Measurements from ENCODE around the gene EVI5L.
"Not testable (repeated sequence)": the region's sequence is repeated elsewhere in the genome, so short reads cannot be mapped to it uniquely, and the experiment has no call there.

The EVI5L gene

DNA sequence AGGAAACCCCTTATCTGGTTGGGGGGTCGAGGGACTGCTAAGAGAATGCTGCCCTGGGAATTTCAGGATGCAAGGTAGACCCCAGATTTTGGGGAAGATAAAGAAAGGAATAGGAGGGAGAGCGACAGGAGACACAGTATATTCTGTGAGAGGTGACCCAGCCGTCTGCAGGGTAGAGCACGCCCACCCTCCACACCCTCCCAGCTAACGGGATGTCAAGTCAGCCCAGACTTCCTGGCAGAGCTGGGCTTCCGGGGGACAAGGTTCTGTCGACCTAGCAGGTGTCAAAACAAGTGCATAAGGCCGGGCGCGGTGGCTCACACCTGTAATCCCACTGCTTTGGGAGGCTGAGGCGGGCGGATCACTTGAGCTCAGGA, 44.9 kb downstream of the EVI5L start:
- no peak for DNase-seq

DNA sequence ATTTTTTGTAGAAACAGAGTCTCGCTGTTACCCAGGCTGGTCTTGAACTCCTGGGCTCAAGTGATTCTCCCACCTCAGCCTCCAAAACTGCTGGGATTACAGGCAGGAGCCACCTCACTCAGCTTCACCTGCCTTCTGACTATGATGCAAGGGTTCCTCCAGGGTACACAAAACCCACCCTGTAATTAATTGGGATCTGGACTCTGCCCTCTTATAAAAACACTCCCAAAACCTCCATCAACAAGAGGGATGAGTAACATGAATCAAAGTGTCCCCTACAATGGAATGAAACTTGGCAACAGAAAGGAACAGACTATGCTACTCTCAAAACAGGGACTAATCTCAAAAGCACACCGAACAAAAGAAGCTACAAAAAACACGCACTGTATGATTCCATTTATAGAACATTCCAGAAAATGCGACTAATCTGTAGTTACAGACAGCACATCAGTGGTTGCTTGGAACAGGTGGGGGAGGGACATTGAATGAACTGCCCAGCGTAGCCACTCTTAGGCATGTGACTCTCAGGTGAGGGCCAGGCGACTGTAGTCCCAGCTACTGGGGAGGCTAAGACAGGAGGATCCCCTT, 47.3 kb downstream of the EVI5L start:
- no peak for DNase-seq

DNA sequence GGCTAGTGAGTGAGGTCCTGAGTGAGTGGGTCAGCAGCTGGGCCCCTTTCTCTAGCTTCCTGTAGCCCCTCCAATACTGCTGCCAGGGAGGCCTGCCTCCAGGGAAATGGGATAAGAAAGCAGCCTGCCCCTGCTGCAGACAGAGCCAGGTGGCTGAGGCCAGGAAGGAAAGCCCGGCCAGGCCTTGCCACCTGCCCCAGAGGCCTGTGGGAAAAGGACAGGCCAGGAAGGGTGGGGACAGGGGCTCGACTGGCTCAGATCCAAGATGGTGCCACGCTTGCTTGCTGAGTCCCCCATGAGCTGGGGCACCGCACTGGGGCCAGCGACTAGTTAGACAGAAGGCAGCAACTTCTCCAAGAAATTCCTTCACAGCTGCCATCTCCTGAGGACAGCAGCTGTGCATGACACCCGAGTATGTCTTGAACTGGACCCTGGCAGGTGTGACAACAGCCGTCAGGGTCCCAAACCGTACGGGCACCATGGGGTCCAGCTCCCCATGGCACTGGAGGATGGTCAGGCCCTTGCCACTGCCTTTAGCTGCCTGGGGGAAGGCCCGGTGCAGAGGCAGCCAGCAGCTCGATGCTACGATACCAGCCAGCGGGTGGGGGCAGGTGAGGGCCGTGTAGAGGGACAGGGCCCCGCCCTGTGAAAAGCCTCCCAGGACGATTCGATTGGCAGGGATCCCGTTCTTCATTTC, 49.2 kb downstream of the EVI5L start:
- DNase-seq: no peak

DNA sequence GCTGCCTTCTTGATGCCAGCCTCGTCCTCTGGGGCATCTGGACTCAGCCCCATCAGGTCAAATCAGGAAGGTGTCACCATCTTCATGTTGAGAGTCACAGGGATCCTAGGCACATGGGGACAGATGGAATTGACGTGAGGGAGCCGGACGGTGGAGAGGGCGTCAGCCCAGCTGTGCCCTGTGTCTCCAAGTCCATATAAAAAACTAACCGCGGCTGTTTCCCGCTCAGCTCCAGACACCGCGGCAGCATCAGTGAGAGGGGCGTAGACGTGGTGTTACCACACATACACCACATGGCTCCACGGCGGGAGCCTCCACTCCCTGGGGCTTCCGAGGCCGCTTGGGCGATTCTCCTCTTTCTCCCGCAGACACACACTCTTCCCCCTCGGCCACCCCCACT, 49.8 kb downstream of the EVI5L start:
- DNase-seq: no peak

DNA sequence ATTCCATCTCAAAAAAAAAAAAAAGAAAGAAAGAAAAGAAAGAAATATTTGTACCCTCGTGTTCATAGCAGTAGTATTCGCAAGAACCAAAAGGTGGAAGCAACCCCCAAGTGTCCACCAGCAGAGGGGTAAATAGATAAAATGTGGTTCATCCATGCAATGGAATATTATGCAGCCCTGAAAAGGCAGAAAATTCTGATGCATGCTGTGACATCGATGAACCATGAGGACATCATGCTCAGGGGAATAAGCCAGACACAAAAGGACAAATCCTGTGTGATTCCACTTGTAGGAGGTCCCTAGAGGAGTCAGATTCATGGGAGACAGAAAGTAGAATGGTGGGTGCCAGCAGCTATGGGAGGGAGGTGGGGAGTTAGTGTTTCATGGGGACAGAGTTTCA, 51.9 kb downstream of the EVI5L start:
- DNase-seq: no peak

DNA sequence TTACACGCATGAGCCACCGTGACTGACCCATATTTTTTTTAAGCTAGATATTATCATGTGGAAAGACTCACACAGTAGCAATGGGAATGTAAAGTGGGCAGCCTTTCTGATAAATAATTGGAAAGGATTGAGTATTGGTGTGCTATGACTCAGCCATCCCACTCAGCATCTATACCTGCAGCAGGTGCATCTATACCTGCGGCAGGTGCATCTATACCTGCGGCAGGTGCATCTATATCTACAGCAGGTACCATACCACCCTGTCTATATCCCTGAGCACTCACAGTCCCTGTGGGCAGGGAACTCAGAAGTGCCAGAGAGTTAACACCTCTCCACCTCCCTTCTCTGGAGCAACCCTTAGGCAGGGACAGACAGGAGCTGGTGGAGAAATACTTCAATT, 53.1 kb downstream of the EVI5L start:
- no peak for DNase-seq

DNA sequence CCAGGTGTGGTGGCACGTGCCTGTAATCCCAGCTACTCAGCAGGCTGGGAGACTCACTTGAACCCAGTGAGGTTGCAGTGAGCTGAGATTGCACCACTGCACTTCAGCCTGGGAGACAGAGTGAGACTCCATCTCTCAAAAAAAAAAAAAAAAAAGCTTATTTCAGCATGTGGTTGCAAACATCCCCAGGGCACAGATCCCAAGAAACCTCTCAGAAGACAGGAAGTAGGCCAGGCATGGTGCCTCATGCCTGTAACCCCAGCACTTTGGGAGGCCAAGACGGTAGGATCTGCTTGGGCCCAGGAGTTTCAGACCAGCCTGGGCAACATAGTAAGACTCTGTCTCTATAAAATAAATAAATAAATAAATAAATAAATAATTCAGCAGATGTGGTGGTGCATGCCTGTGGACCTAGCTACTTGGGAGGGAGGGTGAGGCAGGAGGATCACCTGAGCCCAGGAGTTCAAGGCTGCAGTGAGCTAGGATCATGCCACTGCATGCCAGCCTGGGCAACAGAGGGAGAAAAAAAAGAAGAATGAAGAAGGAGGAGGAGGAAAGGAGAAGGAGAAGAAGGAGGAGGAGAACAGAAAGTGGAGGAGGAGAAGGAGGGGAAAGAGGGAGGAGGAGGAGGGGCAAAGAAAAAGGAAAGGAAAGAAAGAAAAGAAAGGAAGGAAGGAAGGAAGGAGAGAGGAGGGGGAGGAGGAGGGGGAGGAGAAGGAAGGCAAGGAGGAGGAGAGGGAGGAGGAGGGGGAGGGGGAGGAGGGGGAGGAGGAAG, 54.0 kb downstream of the EVI5L start:
- DNase-seq: no peak

DNA sequence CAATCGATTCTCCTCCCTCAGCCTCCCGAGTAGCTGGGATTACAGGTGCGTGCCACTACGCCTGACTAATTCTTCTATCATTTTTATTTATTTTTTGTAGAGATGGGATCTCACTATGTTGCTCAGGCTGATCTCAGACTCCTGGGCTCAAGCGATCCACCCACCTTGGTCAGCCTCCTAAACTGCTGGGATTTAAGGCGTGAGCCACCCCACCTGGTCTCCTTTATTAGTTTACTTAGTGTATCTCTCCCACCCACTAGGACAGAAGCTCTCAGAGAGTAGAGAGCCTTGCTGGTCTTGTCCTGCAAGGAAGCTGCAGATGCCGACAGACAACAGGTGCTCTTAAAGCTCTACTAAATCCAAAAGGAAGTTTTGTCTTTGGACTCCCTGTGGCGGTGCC, 55.8 kb downstream of the EVI5L start:
- DNase-seq: no peak

DNA sequence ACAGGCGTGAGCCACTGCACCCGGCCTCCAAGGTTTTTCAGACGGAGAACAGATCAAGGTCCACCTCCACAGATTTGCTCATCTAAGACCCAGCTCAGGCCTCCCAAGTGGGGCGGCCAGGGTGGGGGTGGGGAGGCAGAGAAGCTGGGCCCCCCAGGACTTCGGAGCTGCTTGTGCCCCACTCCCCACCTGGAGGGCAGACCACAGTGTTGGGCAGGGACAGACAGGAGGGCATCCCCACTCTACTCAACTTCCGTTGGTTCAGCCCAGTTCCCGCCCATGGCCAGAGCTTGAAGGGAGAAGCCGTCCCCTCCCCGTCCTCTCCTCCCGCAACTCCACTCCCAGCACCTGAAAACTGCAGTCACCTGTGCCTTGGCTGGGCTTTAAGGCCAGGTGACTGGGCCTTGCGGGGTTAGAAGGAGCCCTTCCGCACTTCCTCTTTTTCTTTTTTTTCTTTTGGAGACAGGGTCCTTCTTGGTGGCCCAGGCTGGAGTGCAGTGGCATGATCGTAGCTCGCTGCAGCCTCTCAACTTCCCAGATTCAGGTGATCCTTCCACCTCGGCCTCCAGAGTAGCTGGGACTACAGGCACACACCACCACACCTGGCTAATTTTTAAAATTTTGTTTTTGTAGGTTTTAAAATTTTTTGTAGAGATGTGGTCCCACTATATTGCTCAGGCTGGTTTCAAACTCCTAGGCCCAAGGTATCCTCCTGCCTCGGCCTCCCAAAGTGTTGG, 57.6 kb downstream of the EVI5L start:
- no peak for DNase-seq

DNA sequence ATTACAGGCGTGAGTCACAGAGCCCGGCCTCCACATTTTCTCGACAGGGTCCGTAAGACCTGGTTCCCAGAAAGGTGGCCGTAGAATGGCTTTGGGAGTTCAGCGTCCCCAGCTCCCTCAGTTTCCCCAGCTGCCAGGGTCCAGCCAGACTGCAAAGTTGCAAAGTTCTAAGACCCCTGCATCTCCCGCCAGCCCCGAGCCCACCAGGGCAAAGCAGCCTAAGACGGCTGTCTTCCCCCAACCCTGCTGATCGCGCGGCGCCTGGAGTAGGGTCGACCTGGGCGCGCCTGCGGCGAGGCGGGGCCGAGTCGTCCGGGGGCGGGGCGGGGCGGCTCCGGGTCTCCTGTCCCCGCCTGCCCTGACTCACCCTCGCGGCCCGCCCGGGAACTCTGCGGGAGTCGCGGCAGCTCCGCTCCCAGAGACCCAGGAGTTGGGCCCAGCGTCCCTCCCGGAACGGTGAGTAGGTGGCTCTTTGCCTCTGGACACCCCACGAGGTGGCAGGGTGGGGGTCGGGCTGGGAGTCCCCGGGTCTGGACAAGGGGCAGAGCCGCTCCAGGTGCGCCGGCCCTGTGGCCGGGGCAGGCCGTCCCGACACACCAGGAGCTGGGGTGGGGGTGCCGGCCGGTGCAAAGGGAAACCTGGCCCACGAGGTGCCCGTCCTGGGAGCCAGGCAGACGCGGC, 58.3 kb downstream of the EVI5L start, which contains the start of gene LRRC8E:
Gene LRRC8E (plus strand): TSS at position 366 of the 681 bp plus-strand sequence. CDS start 7,094 bp downstream, outside the sequence.
- DNase-seq: peak; percentile 18

DNA sequence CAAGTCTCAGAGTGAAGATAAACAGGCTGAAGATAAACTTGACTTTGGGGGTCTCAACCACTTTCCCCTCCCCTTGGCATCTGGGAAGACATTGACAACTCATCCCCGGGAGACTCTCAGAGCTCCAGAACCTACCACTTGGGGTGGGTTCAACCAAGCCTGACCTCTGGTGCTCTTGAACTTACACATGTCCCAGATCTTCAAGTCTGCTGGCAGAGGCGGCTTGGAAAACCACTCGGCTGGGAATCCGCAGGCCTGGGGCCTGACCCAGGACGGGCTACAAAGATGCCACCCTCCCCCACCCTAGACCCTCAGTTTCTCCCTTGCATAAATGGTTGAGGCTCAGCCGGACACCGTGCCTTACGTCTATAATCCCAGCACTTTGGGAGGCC, 58.8 kb downstream of the EVI5L start:
- DNase-seq: no peak

DNA sequence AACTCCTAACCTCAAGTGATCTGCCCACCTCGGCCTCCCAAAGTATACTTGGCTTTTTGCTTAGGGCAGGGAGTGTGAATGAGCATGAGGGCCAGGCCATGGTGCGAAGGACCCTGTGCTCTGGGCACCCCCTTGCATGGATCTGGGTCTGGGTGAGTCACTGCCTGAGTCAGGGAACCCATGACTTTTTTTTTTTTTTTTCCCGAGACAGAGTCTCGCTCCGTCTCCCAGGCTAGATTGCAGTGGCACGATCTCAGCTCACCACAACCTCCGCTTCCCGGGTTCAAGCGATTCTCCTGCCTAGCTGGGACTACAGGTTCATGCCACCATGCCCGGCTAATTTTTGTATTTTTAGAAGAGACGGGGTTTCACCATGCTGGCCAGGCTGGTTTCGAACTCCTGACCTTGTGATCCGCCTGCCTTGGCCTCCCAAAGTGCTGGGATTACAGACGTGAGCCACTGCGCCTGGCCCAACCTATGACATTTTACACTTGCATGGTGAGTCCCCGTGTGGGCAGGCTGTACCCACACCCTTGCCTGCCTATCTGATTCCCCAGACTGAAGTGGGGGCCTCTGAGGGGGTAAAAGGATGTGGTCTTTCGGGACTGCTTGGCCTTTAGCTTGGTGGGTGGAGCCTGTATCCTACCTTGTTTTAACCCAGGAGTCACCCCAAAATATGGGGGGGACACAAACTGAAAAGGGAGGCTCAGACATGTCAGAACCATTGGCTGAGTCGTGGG, 63.5 kb downstream of the EVI5L start:
- DNase-seq: not testable (repeated sequence)

DNA sequence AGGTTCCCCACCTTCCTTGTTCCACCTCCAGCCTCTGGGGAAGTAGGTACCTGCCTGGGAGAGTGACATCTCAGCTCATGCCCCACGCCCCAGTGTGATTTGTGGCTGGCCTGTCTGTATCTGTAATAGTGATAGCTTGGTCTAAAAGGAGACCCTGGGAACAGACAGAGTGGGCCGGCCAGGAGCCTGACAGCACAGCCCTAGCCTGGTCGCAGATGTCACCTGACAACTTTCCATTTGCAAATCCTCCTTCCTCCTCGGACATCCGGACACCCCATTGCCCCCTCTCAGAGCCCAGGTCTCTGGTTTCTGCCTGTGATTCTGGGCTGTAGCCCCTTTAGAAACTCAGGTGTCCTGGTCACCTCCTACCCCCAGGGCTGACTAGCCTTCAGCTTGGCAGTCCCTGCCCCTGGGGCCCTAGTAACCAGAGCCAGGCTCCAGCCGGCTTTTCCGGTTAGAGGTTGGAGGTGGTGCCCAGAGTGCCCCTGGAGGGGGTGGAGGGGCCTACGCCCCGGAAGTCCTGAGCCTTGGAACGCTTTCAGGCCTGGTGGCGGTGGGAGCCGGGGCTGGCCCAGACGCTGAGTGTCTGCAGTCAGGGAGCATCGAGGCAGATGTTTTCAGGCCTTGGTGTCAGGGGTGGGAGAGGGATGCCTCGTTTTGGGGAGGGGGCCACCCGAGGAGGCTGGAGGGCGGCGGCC, 64.7 kb downstream of the EVI5L start:
- DNase-seq: no peak

DNA sequence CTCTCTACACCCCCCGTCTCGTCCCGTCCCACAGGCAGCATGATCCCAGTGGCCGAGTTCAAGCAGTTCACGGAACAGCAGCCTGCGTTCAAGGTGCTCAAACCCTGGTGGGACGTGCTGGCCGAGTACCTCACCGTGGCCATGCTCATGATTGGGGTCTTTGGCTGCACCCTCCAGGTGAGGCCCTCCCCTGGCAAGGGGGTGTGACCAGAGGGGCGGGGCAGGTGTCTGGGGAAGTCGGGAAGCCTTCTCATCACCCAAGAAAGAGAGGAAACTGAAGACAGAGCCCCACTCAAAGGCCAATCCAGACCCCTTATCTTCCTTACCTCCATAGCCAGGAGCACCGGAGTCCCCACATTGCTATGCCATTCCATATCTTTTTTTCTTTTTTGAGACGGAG, 65.5 kb downstream of the EVI5L start:
- no peak for DNase-seq

DNA sequence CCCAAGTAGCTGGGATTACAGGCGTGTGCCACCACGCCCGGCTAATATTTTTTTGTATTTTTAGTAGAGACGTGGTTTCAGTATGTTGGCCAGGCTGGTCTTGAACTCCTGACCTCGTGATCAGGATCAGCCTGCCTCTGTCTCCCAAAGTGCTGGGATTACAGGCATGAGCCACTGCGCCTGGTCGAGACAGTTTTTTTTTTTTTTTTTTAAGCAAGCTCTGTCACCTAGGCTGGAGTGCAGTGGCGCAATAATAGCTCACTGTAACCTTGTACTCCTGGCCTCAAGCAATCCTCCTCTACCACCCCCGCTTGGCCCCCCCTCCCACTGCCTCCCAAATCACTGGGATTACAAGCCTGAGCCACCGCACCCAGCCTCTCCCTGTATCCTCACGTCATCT, 67.3 kb downstream of the EVI5L start:
- no peak for DNase-seq

DNA sequence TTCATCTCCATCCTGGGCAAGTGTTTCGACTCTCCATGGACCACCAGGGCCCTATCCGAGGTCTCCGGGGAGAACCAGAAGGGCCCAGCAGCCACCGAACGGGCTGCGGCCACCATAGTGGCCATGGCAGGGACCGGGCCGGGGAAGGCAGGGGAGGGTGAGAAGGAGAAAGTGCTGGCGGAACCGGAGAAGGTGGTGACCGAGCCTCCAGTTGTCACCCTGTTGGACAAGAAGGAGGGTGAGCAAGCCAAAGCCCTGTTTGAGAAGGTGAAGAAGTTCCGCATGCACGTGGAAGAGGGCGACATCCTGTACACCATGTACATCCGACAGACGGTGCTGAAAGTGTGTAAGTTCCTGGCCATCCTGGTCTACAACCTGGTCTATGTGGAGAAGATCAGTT, 68.9 kb downstream of the EVI5L start:
- no peak for DNase-seq

DNA sequence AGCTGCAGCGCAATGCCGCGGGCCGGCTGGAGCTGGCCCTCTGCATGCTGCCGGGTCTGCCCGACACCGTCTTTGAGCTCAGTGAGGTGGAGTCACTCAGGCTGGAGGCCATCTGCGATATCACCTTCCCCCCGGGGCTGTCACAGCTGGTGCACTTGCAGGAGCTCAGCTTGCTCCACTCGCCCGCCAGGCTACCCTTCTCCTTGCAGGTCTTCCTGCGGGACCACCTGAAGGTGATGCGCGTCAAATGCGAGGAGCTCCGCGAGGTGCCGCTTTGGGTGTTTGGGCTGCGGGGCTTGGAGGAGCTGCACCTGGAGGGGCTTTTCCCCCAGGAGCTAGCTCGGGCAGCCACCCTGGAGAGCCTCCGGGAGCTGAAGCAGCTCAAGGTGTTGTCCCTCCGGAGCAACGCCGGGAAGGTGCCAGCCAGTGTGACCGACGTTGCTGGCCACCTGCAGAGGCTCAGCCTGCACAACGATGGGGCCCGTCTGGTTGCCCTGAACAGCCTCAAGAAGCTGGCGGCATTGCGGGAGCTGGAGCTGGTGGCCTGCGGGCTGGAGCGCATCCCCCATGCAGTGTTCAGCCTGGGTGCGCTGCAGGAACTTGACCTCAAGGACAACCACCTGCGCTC, 69.8 kb downstream of the EVI5L start:
- DNase-seq: no peak

DNA sequence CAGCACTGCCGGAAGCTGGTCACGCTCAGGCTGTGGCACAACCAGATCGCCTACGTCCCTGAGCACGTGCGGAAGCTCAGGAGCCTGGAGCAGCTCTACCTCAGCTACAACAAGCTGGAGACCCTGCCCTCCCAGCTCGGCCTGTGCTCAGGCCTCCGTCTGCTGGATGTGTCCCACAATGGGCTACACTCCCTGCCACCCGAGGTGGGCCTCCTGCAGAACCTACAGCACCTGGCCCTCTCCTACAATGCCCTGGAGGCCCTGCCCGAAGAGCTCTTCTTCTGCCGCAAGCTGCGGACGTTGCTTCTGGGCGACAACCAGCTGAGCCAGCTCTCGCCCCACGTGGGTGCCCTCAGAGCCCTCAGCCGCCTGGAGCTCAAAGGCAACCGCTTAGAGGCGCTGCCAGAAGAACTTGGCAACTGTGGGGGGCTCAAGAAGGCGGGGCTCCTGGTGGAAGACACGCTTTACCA, 70.4 kb downstream of the EVI5L start:
- DNase-seq: no peak

DNA sequence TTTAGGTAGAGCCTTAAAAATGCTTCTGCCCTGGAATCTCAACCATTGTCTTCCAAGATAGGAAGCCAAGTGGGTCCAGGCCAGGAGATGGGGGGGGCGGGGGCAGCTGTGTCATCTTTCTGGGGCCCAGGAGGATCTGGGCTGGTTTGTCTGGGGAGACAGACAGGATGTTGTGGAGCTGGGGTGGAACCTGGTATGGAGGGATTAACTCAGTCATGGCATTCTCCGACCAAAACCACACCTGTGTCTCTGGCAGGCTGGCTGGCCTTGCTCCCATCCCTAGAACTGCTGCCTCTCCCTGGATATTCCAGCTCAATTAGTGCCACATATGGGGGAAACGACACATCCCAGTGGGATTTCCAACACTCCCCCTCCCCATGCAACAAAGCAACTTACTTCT, 70.9 kb downstream of the EVI5L start:
- no peak for DNase-seq

DNA sequence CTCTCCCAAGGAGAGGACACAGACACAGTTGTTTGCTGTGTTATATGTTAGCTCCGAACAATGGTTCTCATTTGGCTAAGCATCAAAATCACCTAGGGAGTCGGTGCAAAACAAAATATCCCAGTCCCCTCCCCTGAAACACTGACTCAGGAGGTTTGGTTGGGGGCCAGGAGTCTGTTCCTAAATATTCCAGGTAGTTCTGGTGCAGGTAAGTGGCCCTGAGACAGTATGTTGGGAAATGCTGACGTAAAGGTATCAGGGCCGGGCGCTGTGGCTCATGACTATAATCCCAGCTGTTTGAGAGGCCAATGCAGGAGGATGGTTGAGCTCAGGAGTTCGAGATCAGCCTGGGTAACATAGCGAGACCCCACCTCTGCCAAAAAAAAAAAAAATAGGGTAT, 71.3 kb downstream of the EVI5L start:
- DNase-seq: no peak

DNA sequence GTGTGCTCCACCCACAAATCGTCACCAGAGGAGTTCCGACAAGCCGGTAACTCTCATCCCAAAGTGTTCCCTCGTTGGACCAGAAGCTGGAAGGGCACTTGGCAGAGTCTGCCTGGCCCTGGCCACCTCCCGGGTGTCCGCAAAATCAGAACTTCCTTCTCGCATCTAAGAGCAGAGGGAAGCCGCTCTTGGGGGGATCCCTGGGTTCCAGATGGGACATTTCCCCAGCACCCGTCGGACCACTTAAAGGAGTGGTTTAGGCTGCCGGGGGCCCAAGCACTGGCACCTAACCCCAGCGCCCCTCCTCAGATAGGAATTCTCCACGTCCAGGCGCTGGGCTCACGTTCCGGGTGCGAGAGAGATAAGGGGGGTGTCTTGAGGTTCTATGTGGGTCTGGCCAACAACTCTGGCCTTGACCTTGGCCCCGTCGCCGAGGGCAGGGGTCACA, 72.8 kb downstream of the EVI5L start:
- no peak for DNase-seq

All from stimulated activated naive CD4-positive, alpha-beta T cell treated with Interleukin-2 at 50 U/mL for 16 hours (primary cell).